ENCODE results near the gene CRYGB. TPM values are rescaled to one million over a fixed set of nuclear protein-coding genes. Genes with fewer than 3 reads are reported as not detected.

Gene CRYGB
- total RNA-seq, 1 experiment from 2014 or later: not detected

DNA sequence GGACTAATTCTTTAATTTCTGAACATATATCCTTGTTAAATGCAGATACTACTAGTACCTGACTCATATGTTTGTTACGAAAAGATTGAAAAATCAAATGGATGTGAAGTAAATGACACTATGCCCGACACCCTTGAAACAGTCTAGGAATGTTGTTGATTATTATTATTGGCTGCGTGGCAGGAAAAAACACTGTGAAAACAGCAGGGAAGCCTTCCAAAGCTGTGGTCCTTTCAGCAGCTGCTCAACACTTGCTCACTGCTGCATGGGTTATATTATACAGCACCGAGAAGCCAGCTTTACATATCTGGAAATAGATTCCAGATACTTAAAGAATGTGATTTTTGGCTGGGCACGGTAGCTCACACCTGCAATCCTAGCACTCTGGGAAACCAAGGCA lies 48.2 kb downstream of the CRYGB start:
- no peak overlapping the region for H3K27ac Mint-ChIP-seq
- Histone ChIP-seq H4K20me1 (ENCODE audit: control insufficient read depth, insufficient read depth, insufficient read length) (no peaks in the 10 kb centered on the region), H3T11ph (ENCODE audit: low read length) (no peak overlapping the region), H4K91ac (ENCODE audit: insufficient read length, low read depth, low read length) (no peak overlapping the region), H3K4ac (ENCODE audit: low read depth, low read length) (no peak overlapping the region), H3K27me3 (ENCODE audit: insufficient read depth, low read length) (no peaks in the 10 kb centered on the region), H3K9ac (ENCODE audit: extremely low read depth, insufficient read length, low read length) (no peak overlapping the region), H3K4me2 (ENCODE audit: insufficient read depth, insufficient read length, low read length) (no peak overlapping the region), H3K9me3 (ENCODE audit: control insufficient read depth, low read depth, low read length) (no peaks in the 10 kb centered on the region), H3K23ac (ENCODE audit: insufficient read length, low read depth, low read length) (no peak overlapping the region), H3K14ac (ENCODE audit: insufficient read depth, low read length) (no peak overlapping the region), H3K4me1 (ENCODE audit: insufficient read depth, low read length) (no peaks in the 10 kb centered on the region; the same call in 1 of the 2 replicates), H4K5ac (ENCODE audit: insufficient read length, low read depth, low read length) (no peak overlapping the region), H3K27ac (ENCODE audit: insufficient read length, low read depth, low read length) (no peak overlapping the region), H2AFZ (ENCODE audit: low read length) (no peak overlapping the region), H2BK15ac (ENCODE audit: low read depth, low read length) (no peak overlapping the region), H2BK5ac (ENCODE audit: insufficient read length, low read length) (no peak overlapping the region), H2BK12ac (ENCODE audit: insufficient read length, low read depth, low read length) (no peak overlapping the region), H4K8ac (replicated peaks; ENCODE audit: insufficient read length, low read depth, low read length) (no peak overlapping the region), H3K79me1 (ENCODE audit: insufficient read depth, low read depth, low read length, poor library complexity, severe bottlenecking) (no peaks in the 10 kb centered on the region), H2AK5ac (ENCODE audit: insufficient read length, low read length) (no peak overlapping the region), H3K18ac (ENCODE audit: insufficient read length, low read depth, low read length) (no peak overlapping the region), H2BK20ac (ENCODE audit: low read depth, low read length, poor library complexity, severe bottlenecking) (no peak overlapping the region), H3K23me2 (ENCODE audit: insufficient read length, low read depth, low read length, poor library complexity, severe bottlenecking) (no peaks in the 10 kb centered on the region), H2BK120ac (ENCODE audit: low read depth, low read length, poor library complexity, severe bottlenecking) (no peak overlapping the region), H3K56ac (ENCODE audit: insufficient read length, low read depth, low read length) (no peak overlapping the region), H3K79me2 (ENCODE audit: insufficient read depth, low read length) (no peaks in the 10 kb centered on the region)
- peaks cover 7 to 11% of the 10 kb centered on the region in 2 experiments for H3K4me1 Mint-ChIP-seq
- no peaks in the 10 kb centered on the region for H3K27me3 Mint-ChIP-seq (ENCODE audit: low read depth)
- no peak overlapping the region for H3K4me3 Mint-ChIP-seq
- no peaks in the 10 kb centered on the region for H3K36me3 Mint-ChIP-seq (ENCODE audit: insufficient read depth in 1 of 3, low read depth in 3 of 3)
- WGBS (ENCODE audit: extremely low coverage, insufficient read length, low lambda C conversion rate): no CpG with 5 or more reads among the region's 5 CpGs
- TF ChIP-seq, protein P1, sequence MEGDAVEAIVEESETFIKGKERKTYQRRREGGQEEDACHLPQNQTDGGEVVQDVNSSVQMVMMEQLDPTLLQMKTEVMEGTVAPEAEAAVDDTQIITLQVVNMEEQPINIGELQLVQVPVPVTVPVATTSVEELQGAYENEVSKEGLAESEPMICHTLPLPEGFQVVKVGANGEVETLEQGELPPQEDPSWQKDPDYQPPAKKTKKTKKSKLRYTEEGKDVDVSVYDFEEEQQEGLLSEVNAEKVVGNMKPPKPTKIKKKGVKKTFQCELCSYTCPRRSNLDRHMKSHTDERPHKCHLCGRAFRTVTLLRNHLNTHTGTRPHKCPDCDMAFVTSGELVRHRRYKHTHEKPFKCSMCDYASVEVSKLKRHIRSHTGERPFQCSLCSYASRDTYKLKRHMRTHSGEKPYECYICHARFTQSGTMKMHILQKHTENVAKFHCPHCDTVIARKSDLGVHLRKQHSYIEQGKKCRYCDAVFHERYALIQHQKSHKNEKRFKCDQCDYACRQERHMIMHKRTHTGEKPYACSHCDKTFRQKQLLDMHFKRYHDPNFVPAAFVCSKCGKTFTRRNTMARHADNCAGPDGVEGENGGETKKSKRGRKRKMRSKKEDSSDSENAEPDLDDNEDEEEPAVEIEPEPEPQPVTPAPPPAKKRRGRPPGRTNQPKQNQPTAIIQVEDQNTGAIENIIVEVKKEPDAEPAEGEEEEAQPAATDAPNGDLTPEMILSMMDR (conservative IDR thresholded peaks at IDR 0.05): no peak
- peaks cover 0 to 3% of the 10 kb centered on the region in 2 experiments; a peak in 1 of 5 replicates for H3K9me3 Mint-ChIP-seq
- DNase-seq: no peak

Measured in H9 (cell line).